Measurements from ENCODE around the gene NUP37.

The NUP37 gene

GRCh38 chr12:102024765-102025164 lies 95.1 kb downstream of the NUP37 start:
- no peak for DNase-seq

GRCh38 chr12:102023343-102023930 lies 96.5 kb downstream of the NUP37 start:
- no peak for DNase-seq

Data from NCI-H146 (cell line).